HG03432 (cell line): Measurements from ENCODE around the gene KDM4D.
"Not testable (repeated sequence)": the region's sequence is repeated elsewhere in the genome, so short reads cannot be mapped to it uniquely, and the experiment has no call there.

Experiments used
- ATAC-seq: cut with Tn5 transposase; IDR thresholded peaks from one replicate; pipeline ENCODE4 v1.9.1; 2021; ENCODE audit warnings: mild to moderate bottlenecking, moderate library complexity; ENCODE audit not compliant: unreplicated experiment

The KDM4D gene

DNA sequence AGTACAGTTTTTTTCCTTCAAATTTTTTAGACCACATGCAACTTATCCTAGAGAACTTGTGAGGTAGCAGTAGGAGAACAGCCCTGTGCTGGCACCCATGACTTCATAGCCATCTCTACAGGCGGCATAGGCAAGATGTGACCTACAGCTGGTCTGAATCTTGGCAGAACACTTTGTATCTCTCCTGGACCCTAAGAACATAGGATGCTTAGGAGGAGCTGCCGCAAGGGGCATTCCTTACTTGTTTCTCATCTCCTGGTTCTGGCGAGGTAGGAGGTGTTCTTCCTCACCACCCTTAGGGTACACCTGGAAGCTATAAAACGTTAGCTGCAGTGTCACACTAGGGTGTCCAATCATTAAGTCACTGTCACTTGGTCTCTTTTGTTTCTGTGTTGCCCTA, 16.5 kb upstream of the KDM4D start:
- ATAC-seq, result no peak

DNA sequence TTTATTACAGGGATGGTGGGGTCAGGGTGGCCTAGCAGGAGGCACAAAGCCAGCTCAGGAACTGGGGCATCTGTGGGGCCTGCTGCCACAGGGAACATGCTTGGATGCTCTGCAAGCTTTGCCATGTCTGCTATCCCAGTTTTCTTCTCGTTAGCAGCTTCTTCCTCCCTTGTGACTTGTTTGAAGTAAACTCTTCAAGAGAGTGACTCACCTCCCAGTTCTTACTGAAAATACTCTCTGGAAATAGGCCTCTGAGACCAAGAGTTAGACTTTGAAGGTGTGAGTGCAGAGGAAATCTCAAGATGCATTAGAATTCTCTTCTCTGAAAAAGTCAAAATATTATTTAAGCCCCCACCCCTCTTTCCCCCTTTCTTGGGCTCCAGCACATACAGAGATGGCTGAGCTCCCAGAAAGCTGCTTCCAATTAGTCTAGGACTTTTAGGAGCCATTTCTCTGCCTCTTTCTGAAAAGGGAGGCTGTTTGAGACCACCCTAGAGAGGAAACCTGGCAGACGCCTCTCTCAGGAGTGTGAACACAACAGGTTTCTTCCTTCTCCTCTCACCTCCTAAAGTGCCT, 15.3 kb upstream of the KDM4D start:
- ATAC-seq, result no peak

DNA sequence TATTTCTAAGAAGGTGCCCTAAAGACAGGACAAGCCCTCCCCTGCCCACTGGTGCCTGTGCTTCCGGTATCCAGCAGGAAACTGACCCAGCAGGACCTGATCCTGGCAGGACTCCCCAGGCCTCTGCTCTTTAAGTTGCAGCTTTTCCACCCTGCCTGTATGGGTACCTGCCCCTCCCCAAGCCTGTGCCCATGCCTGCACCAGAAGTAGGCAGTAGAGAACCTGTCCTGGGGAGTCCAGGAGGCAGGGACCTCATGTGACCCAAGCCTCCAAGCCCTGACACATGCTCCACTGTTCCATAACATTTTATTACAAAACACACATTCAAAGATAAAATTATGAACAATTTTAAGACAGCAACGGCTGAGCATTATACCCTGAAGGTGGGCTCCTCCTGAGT, 14.3 kb upstream of the KDM4D start:
- ATAC-seq, result no peak

DNA sequence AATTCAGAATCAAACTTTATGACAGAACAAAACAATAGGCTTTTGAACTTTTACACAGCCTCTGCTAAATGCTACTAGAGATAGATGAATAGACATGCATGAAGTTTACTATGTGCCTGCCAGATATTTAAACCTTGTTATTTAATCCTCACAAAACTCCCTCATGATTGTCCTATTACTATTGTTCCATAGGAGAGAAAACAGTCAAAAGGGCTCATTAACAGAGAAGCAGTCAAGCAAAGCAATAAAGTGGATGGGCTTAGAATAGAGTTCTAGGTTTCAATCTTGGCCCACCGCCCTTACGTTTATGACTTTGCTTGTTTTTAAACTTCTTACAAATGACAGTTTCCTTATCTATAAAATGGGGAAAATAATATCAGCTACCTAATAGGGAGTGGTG, 13.0 kb upstream of the KDM4D start:
- no peak for ATAC-seq

DNA sequence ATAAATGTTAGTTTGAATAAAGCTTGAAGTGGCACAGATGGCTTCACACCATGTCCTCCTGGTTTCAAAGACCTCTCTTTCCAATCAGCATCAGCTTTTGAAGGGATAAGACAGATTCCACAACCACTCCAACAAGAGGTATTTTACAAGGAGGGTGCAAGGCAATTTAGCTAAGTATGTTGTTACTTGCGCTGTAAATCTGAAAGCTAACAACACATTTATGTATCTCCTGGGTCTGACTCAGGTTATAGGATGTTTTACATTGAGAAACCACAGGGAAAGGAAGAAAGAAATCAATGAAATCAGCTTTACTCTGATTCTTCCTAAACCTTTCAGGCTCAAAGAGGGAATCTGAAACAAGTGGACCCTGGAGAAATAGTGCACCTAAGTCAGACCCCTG, 12.3 kb upstream of the KDM4D start:
- ATAC-seq, result no peak

DNA sequence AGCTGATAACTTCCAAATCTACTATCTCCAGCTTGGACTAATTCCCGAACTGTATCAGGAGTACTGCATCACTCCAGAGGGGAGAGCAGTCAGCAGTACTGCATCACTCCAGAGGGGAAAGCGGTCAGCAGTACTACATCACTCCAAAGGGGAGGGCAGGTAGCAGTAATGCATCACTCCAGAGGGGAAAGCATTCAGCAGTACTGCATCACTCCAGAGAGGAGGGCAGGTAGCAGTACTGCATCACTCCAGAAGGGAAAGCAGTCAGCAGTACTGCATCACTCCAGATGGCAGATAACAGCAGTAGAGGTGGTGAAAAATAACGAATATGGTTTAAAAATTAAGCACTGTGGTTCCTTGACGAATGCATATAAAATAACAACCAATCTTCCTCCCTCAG, 8.6 kb upstream of the KDM4D start:
- no peak for ATAC-seq

DNA sequence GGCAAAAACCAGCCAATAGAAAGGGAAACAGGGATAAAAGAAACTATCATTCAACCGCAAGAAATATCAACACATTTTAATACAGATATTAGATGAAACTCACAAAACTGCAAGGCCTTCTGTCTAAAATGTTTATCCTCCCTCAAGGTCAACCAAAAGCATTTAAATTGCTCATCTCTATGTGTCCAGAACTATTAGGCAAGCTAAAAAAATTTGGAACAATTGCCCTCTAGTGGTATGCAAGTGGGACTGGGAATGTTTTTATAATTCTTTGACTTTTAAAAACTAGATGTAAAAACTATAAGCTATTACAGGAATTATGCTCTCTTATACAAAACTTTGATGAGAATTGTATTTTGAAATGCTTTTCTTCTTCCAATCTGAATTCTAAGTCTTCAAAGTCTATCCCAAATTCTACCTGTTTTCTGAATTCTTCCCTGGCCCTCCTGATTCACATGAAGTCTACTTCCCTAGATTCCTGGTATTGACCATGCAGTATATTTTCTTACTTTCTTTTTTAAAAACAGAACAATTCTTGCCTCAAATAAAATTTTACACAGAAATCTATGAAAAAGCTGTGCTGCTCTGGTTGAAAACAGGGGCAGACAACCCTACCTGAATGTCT, 5.1 kb upstream of the KDM4D start:
- ATAC-seq, result no peak

DNA sequence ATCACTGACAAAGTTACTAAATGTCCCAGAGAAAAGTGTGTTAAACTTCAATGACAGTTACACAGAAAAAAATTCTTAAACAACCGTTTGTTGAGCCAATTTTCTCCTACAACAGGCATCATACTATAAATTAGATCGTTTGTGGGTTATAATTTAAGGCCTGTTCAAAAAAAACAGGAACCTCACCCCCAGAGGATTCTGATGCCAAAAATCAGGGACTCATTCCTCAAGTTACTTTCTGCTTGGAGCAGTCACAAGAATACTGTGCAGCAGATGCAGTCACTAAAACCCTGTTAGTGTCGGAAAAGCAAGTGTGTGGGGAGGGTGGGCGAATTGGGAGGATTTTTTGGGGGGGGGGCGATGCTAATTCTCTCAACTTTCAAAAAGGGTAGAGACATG, 810 bp upstream of the KDM4D start:
- no peak for ATAC-seq

DNA sequence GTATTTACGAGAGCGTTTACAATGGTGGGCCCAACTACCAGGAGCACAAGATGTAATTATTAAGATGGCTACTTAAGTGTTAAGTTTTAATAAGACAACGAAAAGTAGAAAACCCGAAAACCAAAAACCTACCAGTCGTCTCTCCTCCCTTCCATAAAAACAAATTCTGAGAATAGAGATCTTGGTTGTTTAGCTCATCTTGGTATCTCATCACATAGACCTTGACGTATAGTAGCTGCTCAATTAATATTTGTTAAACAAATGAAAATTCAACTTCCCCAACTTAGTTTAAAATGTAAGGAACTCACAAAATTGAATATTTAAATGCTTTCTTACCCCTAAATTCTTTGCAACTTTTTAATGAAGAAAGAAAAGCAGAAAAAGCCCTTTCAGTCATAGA, 669 bp downstream of the KDM4D start:
- ATAC-seq, result no peak

DNA sequence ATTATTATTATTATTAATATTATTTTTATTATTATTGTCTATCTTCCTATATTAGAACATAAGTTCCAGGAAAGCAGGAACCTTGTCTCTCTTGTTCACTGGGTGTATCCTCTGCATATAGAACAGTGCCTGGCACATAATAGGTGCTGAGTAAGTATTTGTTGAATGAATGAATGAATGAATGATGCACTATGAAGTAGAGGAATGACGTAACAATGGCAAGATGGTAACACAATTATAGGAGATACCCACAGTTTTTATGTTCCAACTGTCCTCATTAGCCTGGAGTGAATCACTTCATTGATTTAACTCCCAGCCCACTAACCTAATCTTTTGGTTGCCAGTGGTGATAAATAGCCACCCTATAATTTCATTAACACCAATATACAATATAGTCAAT, 2.1 kb downstream of the KDM4D start:
- no peak for ATAC-seq

DNA sequence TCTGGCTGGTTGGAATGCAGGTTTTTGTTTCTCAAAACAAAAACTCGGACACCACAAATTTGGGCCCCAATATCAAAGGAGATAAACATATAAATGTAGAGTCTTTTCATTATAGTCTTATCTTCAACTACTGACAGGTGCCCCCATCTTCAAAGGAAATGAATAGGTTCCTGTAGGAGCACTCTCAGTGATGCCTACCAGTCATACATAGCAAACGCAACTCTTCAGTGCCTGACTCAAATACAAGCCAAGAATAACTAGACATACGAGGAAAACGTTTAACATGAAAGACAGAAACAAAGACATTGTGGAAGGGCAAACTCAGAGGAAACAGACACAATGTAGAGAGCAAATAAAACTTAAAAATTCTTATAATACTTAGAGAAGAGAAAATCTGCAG, 13.9 kb downstream of the KDM4D start:
- ATAC-seq, result no peak

DNA sequence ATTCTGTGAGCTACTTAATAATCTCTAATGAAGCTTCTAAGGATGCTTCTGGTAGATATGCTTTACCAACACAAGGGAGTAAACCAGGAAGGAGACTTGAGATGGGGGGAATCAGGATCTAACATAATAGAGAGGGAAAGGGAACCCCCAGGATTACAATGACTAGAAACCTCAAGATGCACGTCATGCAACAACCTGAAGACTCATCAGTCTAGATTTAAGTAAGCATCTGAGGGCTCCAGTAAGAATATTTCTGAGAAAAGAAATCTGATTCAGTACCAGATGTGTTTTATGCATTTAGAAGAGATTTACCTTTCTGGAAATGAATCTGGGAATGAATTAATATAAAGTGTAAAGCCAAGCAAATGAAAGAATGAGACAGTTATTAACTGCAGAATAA, 15.2 kb downstream of the KDM4D start:
- ATAC-seq, result no peak

DNA sequence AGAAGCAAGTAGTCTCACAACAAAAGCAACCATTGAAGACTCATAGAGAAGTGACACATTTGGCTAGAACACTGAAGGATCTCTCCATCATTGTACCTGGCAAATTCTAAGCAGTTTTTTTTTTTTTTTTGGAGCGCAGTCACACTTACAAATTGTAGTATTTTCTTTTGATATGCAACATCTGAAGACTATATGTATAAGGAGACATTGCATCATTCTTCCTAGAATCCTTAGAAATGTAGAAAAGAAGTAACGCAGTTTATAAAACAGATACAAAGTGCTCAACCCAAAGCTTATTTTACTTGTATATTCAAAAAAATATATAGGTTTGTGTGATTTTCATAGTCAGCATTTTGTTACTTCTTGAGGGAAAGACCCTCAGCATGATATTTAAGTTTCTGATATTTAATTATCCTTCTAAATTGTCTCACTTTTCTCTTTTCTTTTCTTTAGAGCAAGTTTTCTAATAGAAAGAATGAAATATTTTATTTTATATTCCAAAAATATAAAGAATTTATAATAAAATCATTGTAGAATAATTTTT, 20.0 kb downstream of the KDM4D start:
- ATAC-seq, result no peak

DNA sequence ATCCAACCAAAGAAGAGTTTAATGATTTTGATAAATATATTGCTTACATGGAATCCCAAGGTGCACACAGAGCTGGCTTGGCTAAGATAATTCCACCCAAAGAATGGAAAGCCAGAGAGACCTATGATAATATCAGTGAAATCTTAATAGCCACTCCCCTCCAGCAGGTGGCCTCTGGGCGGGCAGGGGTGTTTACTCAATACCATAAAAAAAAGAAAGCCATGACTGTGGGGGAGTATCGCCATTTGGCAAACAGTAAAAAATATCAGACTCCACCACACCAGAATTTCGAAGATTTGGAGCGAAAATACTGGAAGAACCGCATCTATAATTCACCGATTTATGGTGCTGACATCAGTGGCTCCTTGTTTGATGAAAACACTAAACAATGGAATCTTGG, 23.9 kb downstream of the KDM4D start:
- no peak for ATAC-seq

DNA sequence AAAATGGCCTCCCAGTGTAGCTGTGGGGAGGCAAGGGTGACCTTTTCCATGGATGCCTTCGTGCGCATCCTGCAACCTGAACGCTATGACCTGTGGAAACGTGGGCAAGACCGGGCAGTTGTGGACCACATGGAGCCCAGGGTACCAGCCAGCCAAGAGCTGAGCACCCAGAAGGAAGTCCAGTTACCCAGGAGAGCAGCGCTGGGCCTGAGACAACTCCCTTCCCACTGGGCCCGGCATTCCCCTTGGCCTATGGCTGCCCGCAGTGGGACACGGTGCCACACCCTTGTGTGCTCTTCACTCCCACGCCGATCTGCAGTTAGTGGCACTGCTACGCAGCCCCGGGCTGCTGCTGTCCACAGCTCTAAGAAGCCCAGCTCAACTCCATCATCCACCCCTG, 24.8 kb downstream of the KDM4D start:
- ATAC-seq, result no peak

DNA sequence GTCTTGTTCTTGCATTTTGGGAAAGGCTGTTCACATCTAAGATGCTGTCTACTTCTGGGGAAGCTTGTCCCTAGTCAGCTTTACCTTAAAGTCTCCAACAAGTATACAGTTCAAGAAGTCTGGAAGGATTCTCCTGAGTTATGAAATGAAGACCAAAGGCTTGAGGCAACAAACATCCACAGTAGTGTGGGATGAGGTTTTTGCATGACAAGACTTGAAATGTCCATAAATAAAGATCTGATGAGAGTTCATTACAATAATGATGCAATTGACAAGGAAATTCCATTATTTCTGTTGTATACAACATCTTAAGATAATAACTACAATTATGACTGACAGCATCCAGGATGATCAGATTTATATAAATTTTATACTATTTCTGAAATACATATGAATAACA, 30.2 kb downstream of the KDM4D start:
- ATAC-seq, result no peak

DNA sequence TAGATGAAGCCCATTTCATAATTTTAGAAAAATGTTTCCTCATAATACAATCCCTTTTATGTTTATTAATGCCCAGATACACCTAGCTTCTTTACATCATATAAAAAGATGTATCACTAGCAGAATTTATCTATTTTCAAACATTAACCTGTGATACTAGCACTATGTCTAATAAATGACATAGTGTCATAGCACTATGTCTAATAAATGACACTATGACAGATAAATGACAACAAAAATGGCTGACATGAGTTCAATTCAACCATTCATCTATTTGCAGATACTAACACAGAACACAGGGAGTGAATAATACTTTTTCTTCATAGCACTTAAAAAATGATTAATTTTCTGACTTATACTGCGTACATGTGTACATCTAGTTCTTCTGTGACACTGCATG, 32.1 kb downstream of the KDM4D start:
- no peak for ATAC-seq

DNA sequence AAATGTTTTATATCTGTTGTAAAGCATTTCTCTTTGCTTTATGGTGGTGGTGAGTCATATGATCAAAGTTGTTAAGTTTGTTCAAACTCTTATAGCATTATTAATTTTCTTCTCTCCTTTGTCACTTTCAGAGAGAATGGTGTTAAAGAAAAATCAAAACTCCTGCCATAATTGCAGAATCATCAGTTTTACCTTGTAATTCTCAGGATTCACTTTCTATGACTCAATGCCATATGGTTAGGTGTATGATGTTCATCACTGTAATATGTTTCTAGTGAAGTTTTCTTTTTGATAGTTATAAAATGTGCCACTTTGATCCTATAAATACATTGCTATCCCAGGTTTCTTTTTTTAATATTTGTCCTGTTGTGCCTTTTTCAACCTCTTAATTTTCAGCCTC, 37.9 kb downstream of the KDM4D start:
- no peak for ATAC-seq

DNA sequence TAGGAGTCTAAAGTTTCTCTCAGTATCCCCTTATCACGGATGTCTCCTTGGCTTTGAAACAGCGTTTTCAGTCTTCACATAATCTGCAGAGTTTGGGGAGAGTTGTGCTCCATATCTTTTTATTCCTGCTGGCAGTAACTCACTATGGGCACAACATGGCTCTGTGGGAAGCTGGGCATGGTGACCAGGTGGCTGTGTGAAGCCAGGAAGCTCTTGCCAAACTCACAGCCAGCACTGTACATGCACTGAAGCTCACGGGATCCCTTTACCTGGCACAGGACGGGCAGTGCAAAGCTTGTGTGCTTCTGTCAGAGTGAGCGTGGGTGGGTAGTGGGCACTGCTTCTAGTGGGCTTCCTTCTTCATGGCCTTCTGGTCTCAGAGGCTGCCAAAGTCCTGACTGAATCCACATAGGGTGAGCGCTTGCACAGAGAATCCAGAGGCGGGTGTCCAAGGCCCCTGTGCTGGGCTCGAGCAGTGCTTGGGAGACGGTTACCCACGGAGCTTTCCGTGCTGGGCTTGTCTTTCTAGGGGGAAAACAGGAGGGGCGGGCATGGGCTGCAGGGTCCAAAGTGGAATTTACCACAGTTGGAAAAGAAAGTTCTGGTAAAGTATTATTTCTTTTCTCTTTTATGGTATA, 40.8 kb downstream of the KDM4D start:
- ATAC-seq, result no peak

DNA sequence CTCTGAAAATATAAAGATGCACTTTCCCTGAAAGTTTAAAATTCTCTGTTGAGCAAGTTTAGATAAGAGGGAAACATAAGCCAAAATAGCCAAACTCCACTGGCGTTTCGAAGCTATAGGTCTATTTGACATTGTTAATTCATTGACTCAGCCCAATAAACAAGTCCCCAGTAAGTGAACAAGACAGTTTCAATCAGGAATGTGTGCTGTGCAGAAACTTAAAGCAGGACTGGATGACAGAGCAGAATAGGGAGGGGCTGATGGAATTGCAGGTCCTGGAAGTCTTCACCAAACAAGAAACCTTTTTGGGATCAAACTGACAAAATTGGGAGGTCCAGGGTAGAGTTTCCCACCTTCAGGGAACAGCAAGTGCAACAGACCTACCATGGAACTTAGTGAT, 42.6 kb downstream of the KDM4D start:
- no peak for ATAC-seq

DNA sequence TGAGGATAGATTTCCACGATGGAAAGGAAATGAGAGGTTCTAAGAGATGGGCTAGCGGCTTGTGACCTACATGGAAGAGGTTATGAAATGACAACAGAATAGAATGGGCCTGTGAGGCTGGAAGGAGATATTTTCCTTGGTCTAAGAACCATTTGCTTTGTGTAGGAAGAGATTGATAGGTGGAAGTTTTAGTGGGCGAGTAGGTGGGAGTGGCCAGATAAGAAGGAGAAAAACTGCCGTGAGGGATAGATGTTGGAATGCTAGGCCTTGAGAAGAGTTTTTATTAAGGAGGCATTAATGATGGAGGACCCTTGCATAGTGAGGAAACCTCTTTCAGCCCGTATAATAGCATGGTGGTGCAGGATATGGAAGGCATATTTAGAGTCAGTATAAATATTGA, 48.0 kb downstream of the KDM4D start:
- not testable (repeated sequence) for ATAC-seq

DNA sequence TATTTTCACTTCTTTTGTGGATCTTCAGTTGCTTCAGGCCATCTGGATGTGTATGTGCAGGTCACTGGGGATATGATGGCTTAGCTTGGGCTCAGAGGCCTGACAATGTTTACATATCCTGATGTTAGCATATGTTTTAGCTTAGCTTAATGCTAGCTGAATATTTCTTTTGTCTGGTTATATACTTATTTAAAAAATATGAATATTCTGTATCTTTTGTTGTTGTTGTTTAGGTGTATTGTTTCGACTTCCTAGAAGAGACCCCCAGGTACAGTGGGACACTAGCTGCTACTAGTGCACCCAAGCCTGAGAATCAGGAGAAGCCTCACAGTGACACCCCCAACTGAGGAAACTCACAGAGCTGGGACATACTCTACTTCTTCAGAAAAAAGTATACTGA, 51.4 kb downstream of the KDM4D start, which contains the start of gene KDM4E:
TSS of gene KDM4E (plus strand) at position 301 of the 400 bp plus-strand sequence. CDS start 300 bp downstream, outside the sequence.
- ATAC-seq, result no peak
